IMR-90 (cell line): Measurements from ENCODE around the gene SLC27A3. TPM values are rescaled to one million over a fixed set of nuclear protein-coding genes. Genes with fewer than 3 reads are reported as not detected.

ENCODE experiments used
- ATAC-seq: fragments of 200-7000 bp; cut with Tn5 transposase; 2 replicates; pipeline ENCODE4 v1.9.1; 2020; ENCODE audit warnings: low read depth, mild to moderate bottlenecking, moderate library complexity
- BruUV-seq: library from RNA; stranded (reverse); fragments of 400-500 nt; replicated peaks from 2 replicates; lab custom pipeline; 2021; lab: Mats Ljungman, UMichigan
- CTCF ChIA-PET: fragments of 300-600 bp; formaldehyde crosslinking; extraction: SDS; loops from one replicate; lab custom pipeline; 2021; ENCODE audit warnings: antibody characterized with exemption; lab: Yijun Ruan, JAX
- POLR2A ChIA-PET: fragments of 300-600 bp; sonication (Branson Sonifier 250); formaldehyde crosslinking; loops from one replicate; lab custom pipeline; 2022; ENCODE audit warnings: antibody characterized with exemption; ENCODE audit not compliant: unreplicated experiment; lab: Charles Lee
- DNase-seq: peaks from one replicate; pipeline ENCODE4 v3.0.0; 2013
- H2AFZ ChIP-seq: replicated peaks from 2 replicates; pipeline ENCODE3; 2013; ENCODE audit warnings: low read length, mild to moderate bottlenecking; ENCODE audit not compliant: poor library complexity
- H2AK5ac ChIP-seq: 2 replicates; pipeline ENCODE4 v1.6.1; 2013; ENCODE audit warnings: low read depth, low read length, inconsistent platforms
- H2AK9ac ChIP-seq: replicated peaks from 2 replicates; pipeline ENCODE3; 2013; ENCODE audit warnings: mild to moderate bottlenecking, low read depth, low read length, moderate library complexity; ENCODE audit not compliant: poor library complexity
- H2BK120ac ChIP-seq: 2 replicates; pipeline ENCODE4 v1.6.1; 2013; ENCODE audit warnings: low read depth, low read length, inconsistent platforms
- H2BK15ac ChIP-seq: 3 replicates; pipeline ENCODE4 v1.6.1; 2013; ENCODE audit warnings: low read depth, low read length, inconsistent platforms
- H2BK20ac ChIP-seq: 2 replicates; pipeline ENCODE4 v1.6.1; 2013; ENCODE audit warnings: low read depth, mild to moderate bottlenecking, inconsistent platforms, low read length, moderate library complexity
- H2BK5ac ChIP-seq: 2 replicates; pipeline ENCODE4 v1.6.1; 2013; ENCODE audit warnings: mild to moderate bottlenecking, low read depth, low read length, inconsistent platforms; ENCODE audit not compliant: poor library complexity, severe bottlenecking
- H3K14ac ChIP-seq: replicated peaks from 2 replicates; pipeline ENCODE4 v1.6.1; 2013; ENCODE audit warnings: low read depth, low read length, inconsistent platforms
- H3K18ac ChIP-seq: 2 replicates; pipeline ENCODE4 v1.6.1; 2013; ENCODE audit warnings: low read depth, low read length, control low read depth
- H3K23ac ChIP-seq: 2 replicates; pipeline ENCODE4 v1.6.1; 2013; ENCODE audit warnings: low read depth, low read length, inconsistent platforms
- H3K27ac ChIP-seq: 2 replicates; pipeline ENCODE4 v1.5.1; 2013; ENCODE audit warnings: mild to moderate bottlenecking, control low read depth, low read length; ENCODE audit not compliant: insufficient read depth
- H3K27me3 ChIP-seq: 2 replicates; pipeline ENCODE4 v1.6.1; 2013; ENCODE audit warnings: low read length; ENCODE audit not compliant: control insufficient read depth, insufficient read depth
- H3K36me3 ChIP-seq: 2 replicates; pipeline ENCODE4 v1.6.1; 2013; ENCODE audit warnings: low read length, mixed read lengths; ENCODE audit not compliant: control insufficient read depth, insufficient read depth
- H3K4ac ChIP-seq: 2 replicates; pipeline ENCODE4 v1.6.1; 2013; ENCODE audit warnings: low read depth, low read length, inconsistent platforms
- H3K4me1 ChIP-seq: 2 replicates; pipeline ENCODE4 v1.6.1; 2013; ENCODE audit warnings: low read length, mixed read lengths; ENCODE audit not compliant: control insufficient read depth, insufficient read depth
- H3K4me2 ChIP-seq: 2 replicates; pipeline ENCODE4 v1.6.1; 2013; ENCODE audit warnings: low read depth, mild to moderate bottlenecking, control low read depth, low read length, moderate library complexity
- H3K4me3 ChIP-seq: 2 replicates; pipeline ENCODE4 v1.5.1; 2013; ENCODE audit warnings: low read depth, mild to moderate bottlenecking, control low read depth, low read length, moderate library complexity; ENCODE audit not compliant: insufficient read depth
- H3K56ac ChIP-seq: 2 replicates; pipeline ENCODE4 v1.6.1; 2013; ENCODE audit warnings: low read length, inconsistent platforms; ENCODE audit not compliant: insufficient read depth; ENCODE audit errors: extremely low read depth
- H3K79me1 ChIP-seq, 2 experiments: 2 replicates each; pipeline ENCODE4 v1.6.1; 2013; ENCODE audit warnings: low read length in 2 of 2, inconsistent platforms in 1 of 2, low read depth in 1 of 2
- H3K9ac ChIP-seq: 2 replicates; pipeline ENCODE4 v1.6.1; 2013; ENCODE audit warnings: low read depth, low read length, control low read depth
- H3K9me1 ChIP-seq: 2 replicates; pipeline ENCODE4 v1.6.1; 2013; ENCODE audit warnings: low read length, inconsistent platforms; ENCODE audit not compliant: insufficient read depth
- H3K9me3 ChIP-seq: 2 replicates; pipeline ENCODE4 v1.6.1; 2013; ENCODE audit warnings: low read length; ENCODE audit not compliant: control insufficient read depth, insufficient read depth
- H4K20me1 ChIP-seq: 2 replicates; pipeline ENCODE4 v1.6.1; 2013; ENCODE audit warnings: low read length, inconsistent platforms; ENCODE audit not compliant: insufficient read depth
- H4K5ac ChIP-seq: 2 replicates; pipeline ENCODE4 v1.6.1; 2013; ENCODE audit warnings: mild to moderate bottlenecking, low read depth, low read length, control low read depth
- H4K8ac ChIP-seq, 2 experiments: 2 replicates each; pipeline ENCODE4 v1.6.1; 2013; ENCODE audit warnings: low read depth in 2 of 2, low read length in 2 of 2, control low read depth in 1 of 2, inconsistent platforms in 1 of 2
- H4K91ac ChIP-seq: 2 replicates; pipeline ENCODE4 v1.6.1; 2013; ENCODE audit warnings: low read depth, low read length, inconsistent platforms; ENCODE audit not compliant: insufficient read depth
- BHLHE40 ChIP-seq: fragments of 150-350 bp; IDR thresholded peaks from 2 replicates; pipeline ENCODE4 v1.6.1; 2016; ENCODE audit warnings: mild to moderate bottlenecking, low read depth, low read length
- CEBPB ChIP-seq: IDR thresholded peaks from 2 replicates; pipeline ENCODE4 v1.6.1; 2012; ENCODE audit warnings: low read depth, low read length, improper control_type of control experiment
- CHD1 ChIP-seq: IDR thresholded peaks from 2 replicates; pipeline ENCODE4 v1.6.1; 2012; ENCODE audit warnings: low read depth, low read length, improper control_type of control experiment
- ELK1 ChIP-seq: fragments of 150-350 bp; IDR thresholded peaks from 2 replicates; pipeline ENCODE4 v1.6.1; 2016; ENCODE audit warnings: low read depth, mild to moderate bottlenecking, low read length, moderate library complexity, borderline replicate concordance
- MAFK ChIP-seq: IDR thresholded peaks from 2 replicates; pipeline ENCODE4 v1.6.1; 2012; ENCODE audit warnings: low read depth, low read length, improper control_type of control experiment
- MAZ ChIP-seq: IDR thresholded peaks from 2 replicates; pipeline ENCODE4 v1.6.1; 2012; ENCODE audit warnings: low read depth, mild to moderate bottlenecking, low read length, improper control_type of control experiment, moderate library complexity, borderline replicate concordance
- NFE2L2 ChIP-seq: fragments of 150-350 bp; IDR thresholded peaks from 2 replicates; pipeline ENCODE4 v1.6.1; 2016; ENCODE audit warnings: low read depth, mild to moderate bottlenecking, low read length
- POLR2A ChIP-seq: IDR thresholded peaks from 2 replicates; pipeline ENCODE4 v1.6.1; 2012; ENCODE audit warnings: mild to moderate bottlenecking, low read depth, low read length
- RAD21 ChIP-seq: IDR thresholded peaks from 2 replicates; pipeline ENCODE4 v1.6.1; 2012; ENCODE audit warnings: low read length, improper control_type of control experiment
- RFX5 ChIP-seq: IDR thresholded peaks from 2 replicates; pipeline ENCODE4 v1.8.0; 2012; ENCODE audit warnings: low read depth, mild to moderate bottlenecking, low read length, moderate library complexity
- SMC3 ChIP-seq: fragments of 150-350 bp; IDR thresholded peaks from 2 replicates; pipeline ENCODE4 v1.6.1; 2016; ENCODE audit warnings: low read depth, mild to moderate bottlenecking, antibody characterized with exemption, low read length, moderate library complexity
- WGBS, 2 experiments: methylation state at CpG; one replicate each; pipeline versions ENCODE4 v1.1.5 to v1.1.7; 2013; ENCODE audit warnings: missing lambda C conversion rate in 2 of 2; ENCODE audit not compliant: insufficient read length in 1 of 2; ENCODE audit errors: extremely low coverage in 2 of 2; 5-methylcytosine and 5-hydroxymethylcytosine counted together
- dilution Hi-C: fragments of 300-500 bp; cut with HindIII; formaldehyde crosslinking; loops from one replicate; pipeline ENCODE4 v1.14.3; 2018; ENCODE audit warnings: low sequenced_read_pairs; ENCODE audit not compliant: unreplicated experiment
- in situ Hi-C: fragments of 300-500 bp; cut with MboI; formaldehyde crosslinking; loops from 3 replicates; pipeline ENCODE4 v1.14.3; 2019; ENCODE audit warnings: low sequenced_read_pairs, inconsistent platforms, mixed read lengths
- intact Hi-C: fragments of 100-400 bp; cut with micrococcal nuclease; formaldehyde crosslinking; loops from 2 replicates; pipeline ENCODE4 v1.10.0; 2022
- polyA plus RNA-seq, 3 experiments: library from polyadenylated mRNA; depleted of rRNA; stranded (reverse); fragments of >200 nt; gene quantifications; 2 replicates each; pipeline ENCODE4 v1.2.3, GENCODE V29; 2012; ENCODE audit warnings: low replicate concordance in 1 of 3
- total RNA-seq: library from RNA; depleted of rRNA; stranded (reverse); fragments of >200 nt; gene quantifications from 2 replicates; pipeline ENCODE4 v1.2.3, GENCODE V29; 2012
- TF ChIP-seq, protein P1 (sequence below): fragments of 150-350 bp; IDR thresholded peaks from 2 replicates; pipeline ENCODE4 v1.6.1; 2017; ENCODE audit warnings: mild to moderate bottlenecking, antibody characterized with exemption, low read length, low read depth

Gene SLC27A3
- total and polyA plus RNA-seq, 2 of the 4 experiments (the other 2 are of a cell fraction), result 3.2 to 9.3 TPM

GRCh38 chr1:153799566-153800465 is 24.6 kb downstream of the SLC27A3 start (continued):
- TF ChIP-seq ELK1, result no peak

DNA sequence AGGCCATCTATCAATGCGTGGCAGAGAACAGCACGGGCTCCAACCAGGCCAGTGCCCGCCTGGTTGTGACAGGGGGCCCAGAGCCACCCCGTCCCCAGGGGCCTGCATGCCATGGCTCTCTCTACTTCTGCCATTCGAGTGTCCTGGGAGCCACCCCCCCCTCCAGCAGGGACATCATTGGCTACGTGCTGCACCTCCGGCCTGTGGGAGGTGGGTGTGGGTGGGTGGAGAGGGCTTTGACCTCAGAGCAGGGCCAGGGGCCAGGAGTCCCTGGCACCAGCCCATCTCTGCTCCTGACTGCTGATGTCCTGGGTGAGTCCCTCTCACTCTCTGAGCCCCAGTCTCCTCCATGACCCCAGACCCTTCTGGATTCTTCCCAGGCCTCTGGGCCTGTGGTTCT is 25.3 kb downstream of the SLC27A3 start:
- no peak overlapping the region for H2BK20ac ChIP-seq
- intact Hi-C loops, result no loop called here
- TF ChIP-seq RFX5 (no peak), CEBPB (no peak), CHD1 (no peak), MAFK (no peak), POLR2A (no peak), RAD21 (no peak), NFE2L2 (no peak), MAZ (no peak), SMC3 (no peak), BHLHE40 (no peak)
- TF ChIP-seq, protein P1, sequence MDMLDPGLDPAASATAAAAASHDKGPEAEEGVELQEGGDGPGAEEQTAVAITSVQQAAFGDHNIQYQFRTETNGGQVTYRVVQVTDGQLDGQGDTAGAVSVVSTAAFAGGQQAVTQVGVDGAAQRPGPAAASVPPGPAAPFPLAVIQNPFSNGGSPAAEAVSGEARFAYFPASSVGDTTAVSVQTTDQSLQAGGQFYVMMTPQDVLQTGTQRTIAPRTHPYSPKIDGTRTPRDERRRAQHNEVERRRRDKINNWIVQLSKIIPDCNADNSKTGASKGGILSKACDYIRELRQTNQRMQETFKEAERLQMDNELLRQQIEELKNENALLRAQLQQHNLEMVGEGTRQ, result no peak
- H4K5ac ChIP-seq, result no peak overlapping the region
- H3K4ac ChIP-seq, result no peak overlapping the region
- no peak overlapping the region for H2BK15ac ChIP-seq
- dilution Hi-C loops, result loop anchor here (25.0 kb wide), 1 partner anchor 112 kb away; the partner anchor contains the start of gene GATAD2B
- no peaks in the 10 kb centered on the region for H3K27me3 ChIP-seq
- 100% methylated on average over 1 of the region's 7 CpGs; no CpG with 5 or more reads in 1 of the 2 experiments for WGBS, 2 experiments
- H4K20me1 ChIP-seq, result no peaks in the 10 kb centered on the region
- no peak overlapping the region for H2AFZ ChIP-seq
- H3K14ac ChIP-seq, result no peak overlapping the region
- no peak overlapping the region for H2BK120ac ChIP-seq
- H3K27ac ChIP-seq, result no peak overlapping the region
- no peak overlapping the region for H4K91ac ChIP-seq
- no peak for ATAC-seq
- no peak overlapping the region for H3K56ac ChIP-seq
- H3K9me3 ChIP-seq, result no peaks in the 10 kb centered on the region
- no peak overlapping the region for H3K9ac ChIP-seq
- ChIA-PET CTCF (no interaction called here), POLR2A (no interaction called here)
- no peak overlapping the region for H3K18ac ChIP-seq
- no peak overlapping the region for H3K23ac ChIP-seq
- H4K8ac ChIP-seq, result no peak overlapping the region
- H3K79me1 ChIP-seq, result 0 out of 4 replicates have a peak, but pooled peaks cover 2 to 4% of the 10 kb centered on the region in 2 experiments
- no peak overlapping the region for H3K4me2 ChIP-seq
- H3K4me3 ChIP-seq, result no peak overlapping the region
- in situ Hi-C loops, result no loop called here
- no peak overlapping the region for H2AK5ac ChIP-seq
- DNase-seq, result no peak
- no peak overlapping the region for H2BK5ac ChIP-seq
- peaks cover 6% of the 10 kb centered on the region for H3K36me3 ChIP-seq
- no peaks in the 10 kb centered on the region for H3K4me1 ChIP-seq
- no peak overlapping the region for H2AK9ac ChIP-seq
- H3K9me1 ChIP-seq, result 0 out of 2 replicates have a peak, but pooled peaks cover 6% of the 10 kb centered on the region
- no TSS peak for BruUV-seq
